ENCODE results near the gene CCDC59. TPM values are rescaled to one million over a fixed set of nuclear protein-coding genes. Genes with fewer than 3 reads are reported as not detected.

Gene CCDC59
- total RNA-seq, 1 experiment from 2014 or later = 76.6 TPM

DNA sequence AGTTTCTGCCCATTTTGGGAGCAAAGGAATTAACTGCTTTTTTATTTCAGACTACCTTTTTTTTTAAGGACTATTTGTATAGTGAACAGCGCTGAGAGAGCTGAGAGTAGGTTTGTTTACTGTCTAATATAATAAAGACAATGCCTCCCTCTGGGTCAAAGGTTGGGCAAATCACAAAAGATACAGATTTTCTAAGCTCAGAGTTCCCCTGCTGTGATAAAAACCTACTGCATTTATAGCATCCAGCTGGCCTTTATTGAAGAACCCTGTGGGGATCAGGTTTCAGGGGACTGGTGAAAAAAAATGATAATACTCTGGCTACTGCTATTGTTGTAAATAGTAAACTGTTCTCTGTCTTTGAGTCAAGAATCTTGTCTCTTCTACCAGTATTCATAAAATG is 28.7 kb downstream of the CCDC59 start:
- BruUV-seq (replicated peaks) = no TSS peak
- RAD21 ChIA-PET (ENCODE audit: low non-redundant PET in 1 of 2, low total read pairs in 2 of 2, uncharacterized antibody in 2 of 2, unreplicated experiment in 2 of 2) = no interaction called here
- intact Hi-C loops (cut with micrococcal nuclease) = no loop called here
- Histone ChIP-seq H3K9me3 (ENCODE audit: control insufficient read depth in 1 of 2, insufficient read depth in 1 of 2, low read depth in 1 of 2, low read length in 2 of 2) (no peaks in the 10 kb centered on the region), H3K79me2 (ENCODE audit: insufficient read depth, low read length) (no peaks in the 10 kb centered on the region), H4K20me1 (ENCODE audit: insufficient read depth) (no peaks in the 10 kb centered on the region), H3K9me2 (ENCODE audit: insufficient read depth) (no peaks in the 10 kb centered on the region), H3K4me2 (ENCODE audit: low read length) (no peak overlapping the region), H3K27me3 (ENCODE audit: insufficient read depth, low read length) (no peaks in the 10 kb centered on the region), H3K27ac (ENCODE audit: low read depth, low read length) (no peak overlapping the region), H2AFZ (ENCODE audit: low read depth, low read length, poor library complexity, severe bottlenecking) (peak overlapping the region; percentile 15), H3K36me3 (ENCODE audit: control insufficient read depth in 1 of 2, insufficient read depth in 2 of 2, low read length in 2 of 2) (no peaks in the 10 kb centered on the region), H3K4me1 (ENCODE audit: control insufficient read depth in 1 of 2, insufficient read depth in 2 of 2, low read length in 2 of 2) (no peaks in the 10 kb centered on the region), H3K4me3 (replicated peaks in 1 of 2; ENCODE audit: low read depth in 1 of 2, low read length in 2 of 2) (no peak overlapping the region), H3K9ac (ENCODE audit: low read length) (no peak overlapping the region)
- DNase-seq (ENCODE audit: low read depth, low spot score) (no peak), ATAC-seq (no peak)
- TF ChIP-seq, protein P1, sequence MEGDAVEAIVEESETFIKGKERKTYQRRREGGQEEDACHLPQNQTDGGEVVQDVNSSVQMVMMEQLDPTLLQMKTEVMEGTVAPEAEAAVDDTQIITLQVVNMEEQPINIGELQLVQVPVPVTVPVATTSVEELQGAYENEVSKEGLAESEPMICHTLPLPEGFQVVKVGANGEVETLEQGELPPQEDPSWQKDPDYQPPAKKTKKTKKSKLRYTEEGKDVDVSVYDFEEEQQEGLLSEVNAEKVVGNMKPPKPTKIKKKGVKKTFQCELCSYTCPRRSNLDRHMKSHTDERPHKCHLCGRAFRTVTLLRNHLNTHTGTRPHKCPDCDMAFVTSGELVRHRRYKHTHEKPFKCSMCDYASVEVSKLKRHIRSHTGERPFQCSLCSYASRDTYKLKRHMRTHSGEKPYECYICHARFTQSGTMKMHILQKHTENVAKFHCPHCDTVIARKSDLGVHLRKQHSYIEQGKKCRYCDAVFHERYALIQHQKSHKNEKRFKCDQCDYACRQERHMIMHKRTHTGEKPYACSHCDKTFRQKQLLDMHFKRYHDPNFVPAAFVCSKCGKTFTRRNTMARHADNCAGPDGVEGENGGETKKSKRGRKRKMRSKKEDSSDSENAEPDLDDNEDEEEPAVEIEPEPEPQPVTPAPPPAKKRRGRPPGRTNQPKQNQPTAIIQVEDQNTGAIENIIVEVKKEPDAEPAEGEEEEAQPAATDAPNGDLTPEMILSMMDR (IDR thresholded peaks at IDR 0.05 in 2 of 3, conservative IDR thresholded peaks at IDR 0.05 in 1 of 3; ENCODE audit: borderline replicate concordance in 1 of 3, insufficient read depth in 1 of 3, low read depth in 2 of 3, low read length in 2 of 3) = no peak
- TF ChIP-seq REST (IDR thresholded peaks at IDR 0.05; ENCODE audit: low read depth) (no peak), SP1 (IDR thresholded peaks at IDR 0.05; ENCODE audit: low read depth) (no peak), YY1 (IDR thresholded peaks at IDR 0.05; ENCODE audit: extremely low read depth, insufficient replicate concordance, low read depth, low read length) (no peak), FOSL1 (IDR thresholded peaks at IDR 0.05; ENCODE audit: low read depth) (no peak), POLR2A (IDR thresholded peaks at IDR 0.05; ENCODE audit: borderline replicate concordance, extremely low read depth, insufficient read depth, insufficient read length) (no peak), SRF (IDR thresholded peaks at IDR 0.05; ENCODE audit: low read depth) (no peak), CEBPB (IDR thresholded peaks at IDR 0.05; ENCODE audit: low read depth) (no peak), ZNF274 (IDR thresholded peaks at IDR 0.05; ENCODE audit: low read depth, low read length) (no peak), RAD21 (IDR thresholded peaks at IDR 0.05; ENCODE audit: low read depth) (no peak), CBX3 (IDR thresholded peaks at IDR 0.05; ENCODE audit: low read depth) (no peak), POLR2AphosphoS5 (IDR thresholded peaks at IDR 0.05; ENCODE audit: low read depth, low read length) (no peak), EZH2phosphoT487 (IDR thresholded peaks at IDR 0.05; ENCODE audit: borderline replicate concordance) (no peak), MAX (IDR thresholded peaks at IDR 0.05) (no peak), ZFX (IDR thresholded peaks at IDR 0.05) (no peak)
- TF ChIP-seq, protein P2, sequence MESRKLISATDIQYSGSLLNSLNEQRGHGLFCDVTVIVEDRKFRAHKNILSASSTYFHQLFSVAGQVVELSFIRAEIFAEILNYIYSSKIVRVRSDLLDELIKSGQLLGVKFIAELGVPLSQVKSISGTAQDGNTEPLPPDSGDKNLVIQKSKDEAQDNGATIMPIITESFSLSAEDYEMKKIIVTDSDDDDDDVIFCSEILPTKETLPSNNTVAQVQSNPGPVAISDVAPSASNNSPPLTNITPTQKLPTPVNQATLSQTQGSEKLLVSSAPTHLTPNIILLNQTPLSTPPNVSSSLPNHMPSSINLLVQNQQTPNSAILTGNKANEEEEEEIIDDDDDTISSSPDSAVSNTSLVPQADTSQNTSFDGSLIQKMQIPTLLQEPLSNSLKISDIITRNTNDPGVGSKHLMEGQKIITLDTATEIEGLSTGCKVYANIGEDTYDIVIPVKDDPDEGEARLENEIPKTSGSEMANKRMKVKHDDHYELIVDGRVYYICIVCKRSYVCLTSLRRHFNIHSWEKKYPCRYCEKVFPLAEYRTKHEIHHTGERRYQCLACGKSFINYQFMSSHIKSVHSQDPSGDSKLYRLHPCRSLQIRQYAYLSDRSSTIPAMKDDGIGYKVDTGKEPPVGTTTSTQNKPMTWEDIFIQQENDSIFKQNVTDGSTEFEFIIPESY (IDR thresholded peaks at IDR 0.05; ENCODE audit: extremely low read depth, insufficient replicate concordance, low read length) = no peak
- TF ChIP-seq, protein P3, sequence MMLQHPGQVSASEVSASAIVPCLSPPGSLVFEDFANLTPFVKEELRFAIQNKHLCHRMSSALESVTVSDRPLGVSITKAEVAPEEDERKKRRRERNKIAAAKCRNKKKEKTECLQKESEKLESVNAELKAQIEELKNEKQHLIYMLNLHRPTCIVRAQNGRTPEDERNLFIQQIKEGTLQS (IDR thresholded peaks at IDR 0.05) = no peak
- CTCF ChIA-PET = interaction anchor here (1.0 kb wide), 1 partner anchor 685 kb away, joined by 3 read pairs; no protein-coding TSS in a partner anchor
- POLR2A ChIA-PET = no interaction called here
